Activated CD4-positive, CD25-positive, alpha-beta regulatory T cell treated with anti-CD3 and anti-CD28 coated beads, Interleukin-2, amount 50 U/mL, for 72 hours (primary cell): ENCODE data around the gene SBF2.

Experiments used
- DNase-seq: peaks from one replicate; pipeline ENCODE4 v3.0.0; 2021

SBF2 gene

DNA sequence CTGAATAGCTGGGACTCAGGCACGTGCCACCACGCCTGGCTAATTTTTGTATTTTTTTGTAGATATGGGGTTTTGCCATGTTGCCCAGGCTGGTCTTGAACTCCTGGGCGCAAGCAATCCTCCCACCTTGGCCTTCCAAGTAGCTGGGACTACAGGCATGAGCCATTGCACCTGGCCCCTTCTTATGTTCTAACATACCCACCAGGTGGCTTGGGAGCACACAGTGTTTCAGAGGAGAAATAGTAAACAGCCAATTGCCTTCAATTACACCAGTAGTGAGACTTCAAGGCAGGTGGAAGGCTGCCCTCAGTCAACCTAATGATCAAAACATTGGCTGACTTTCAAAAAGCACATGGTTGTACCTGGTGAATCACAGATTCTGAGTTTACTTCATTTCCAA is 462.9 kb downstream of the SBF2 start:
- no peak for DNase-seq

DNA sequence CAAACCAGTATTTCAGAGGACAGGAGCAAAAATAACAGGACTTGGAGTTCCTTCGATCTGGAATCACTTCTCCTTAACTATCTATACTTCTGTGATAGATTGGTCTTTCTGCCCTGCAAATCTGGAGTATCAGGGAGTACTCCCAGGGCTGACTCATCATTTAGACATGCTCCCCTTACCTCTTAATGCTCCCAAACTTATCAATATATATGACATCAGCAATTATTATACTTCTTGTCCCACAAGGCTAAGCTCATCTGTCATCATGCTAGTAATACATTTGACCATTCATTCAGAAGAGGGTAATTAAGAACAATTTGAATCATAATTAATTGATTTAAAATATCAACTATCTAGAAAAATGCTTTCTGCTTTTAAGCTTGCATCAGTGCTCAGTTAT is 466.3 kb downstream of the SBF2 start:
- no peak for DNase-seq

DNA sequence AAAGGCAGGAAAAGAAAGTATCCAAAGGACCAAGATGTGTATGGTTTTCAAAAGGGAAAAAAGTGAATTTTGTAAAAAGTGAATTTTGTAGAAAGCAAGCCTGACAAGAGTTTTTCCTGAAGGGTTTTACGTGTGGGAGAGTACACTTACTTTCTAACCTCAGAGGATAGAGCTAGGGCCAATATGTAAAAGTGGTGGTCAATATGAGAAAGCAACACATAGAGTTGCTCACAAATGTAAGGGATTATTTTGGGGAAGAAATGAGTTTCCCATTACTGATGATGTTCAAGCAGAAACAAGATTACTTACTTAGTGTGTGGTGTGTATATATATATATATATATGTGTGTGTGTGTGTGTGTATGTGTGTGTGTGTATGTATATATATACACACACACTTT is 467.6 kb downstream of the SBF2 start:
- no peak for DNase-seq

DNA sequence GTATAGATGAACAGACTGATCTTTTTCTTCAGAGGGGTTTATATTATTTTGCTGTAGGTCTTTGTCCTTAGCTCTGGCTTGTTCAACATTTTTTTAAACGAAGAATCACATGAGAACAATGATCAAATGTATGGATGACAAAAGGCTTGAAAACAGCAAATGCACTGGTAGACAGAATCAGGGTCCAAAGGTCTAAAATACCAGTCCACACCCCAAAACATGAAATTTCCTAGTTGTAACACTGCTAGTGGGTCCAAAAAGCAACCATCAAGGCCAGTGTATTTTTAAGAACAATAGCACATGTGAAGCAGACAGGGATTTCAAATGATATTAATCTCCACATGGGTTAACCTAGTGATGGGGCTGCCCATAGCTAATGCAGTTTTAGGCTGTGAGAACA is 468.1 kb downstream of the SBF2 start:
- no peak for DNase-seq

DNA sequence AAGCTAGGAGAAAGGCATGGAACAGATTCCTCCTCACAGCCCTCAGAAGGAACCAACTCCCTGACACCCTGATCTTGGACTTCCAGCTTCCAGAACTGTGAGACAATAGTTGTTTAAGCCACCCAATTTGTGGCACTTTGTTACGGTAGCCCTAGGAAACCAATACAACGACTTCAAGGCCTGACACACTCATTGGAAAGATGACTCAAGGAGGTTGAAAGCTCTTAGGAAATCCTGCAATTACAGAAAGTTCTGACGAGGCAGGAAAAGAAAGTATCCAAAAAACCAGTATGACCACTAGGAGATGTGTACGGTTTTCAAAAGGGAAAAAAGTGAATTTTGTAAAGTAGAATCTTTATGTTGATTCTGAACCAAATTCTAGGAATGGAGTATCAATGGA is 468.7 kb downstream of the SBF2 start:
- DNase-seq = no peak

DNA sequence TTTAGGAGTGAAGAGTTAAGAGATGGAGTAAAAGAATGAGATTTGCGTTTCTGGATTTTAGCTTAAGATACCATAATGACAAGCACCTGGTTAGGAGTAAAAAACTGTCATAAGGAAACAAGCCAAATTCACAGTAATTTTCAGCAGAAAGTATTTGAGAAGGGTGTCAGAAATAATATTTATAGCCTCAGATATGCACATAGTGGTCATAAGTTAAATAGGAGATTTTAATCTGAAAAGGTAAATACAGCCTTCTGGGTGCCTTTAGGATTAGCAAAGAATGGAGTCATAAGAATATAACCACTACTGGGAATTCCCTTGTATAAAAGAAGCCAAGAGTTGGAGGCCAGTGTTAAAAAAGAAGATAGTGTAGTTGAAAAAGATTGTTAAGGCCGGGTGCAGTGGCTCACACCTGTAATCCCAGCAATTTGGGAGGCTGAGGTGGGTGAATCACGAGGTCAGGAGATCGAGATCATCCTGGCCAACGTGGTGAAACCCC is 470.1 kb downstream of the SBF2 start:
- no peak for DNase-seq

DNA sequence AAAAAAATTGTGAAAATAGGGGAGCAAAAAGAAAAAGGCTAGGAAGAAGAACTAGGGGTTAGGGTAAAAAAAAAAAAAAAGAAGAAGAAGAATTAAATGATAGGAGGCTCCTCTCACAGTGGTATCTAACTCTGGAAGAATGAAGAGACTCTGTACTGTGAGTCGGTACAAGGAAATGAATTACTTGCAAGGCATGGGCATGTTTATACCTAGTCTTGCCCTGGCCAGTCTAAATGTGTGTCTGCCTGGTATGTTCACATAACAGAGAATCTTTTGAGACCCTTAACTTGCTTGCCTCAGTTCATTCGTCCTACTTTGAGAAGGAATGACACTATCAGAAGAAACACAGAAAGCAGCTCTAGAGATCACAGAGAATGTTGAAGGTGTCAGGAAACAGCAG is 470.6 kb downstream of the SBF2 start:
- DNase-seq = no peak

DNA sequence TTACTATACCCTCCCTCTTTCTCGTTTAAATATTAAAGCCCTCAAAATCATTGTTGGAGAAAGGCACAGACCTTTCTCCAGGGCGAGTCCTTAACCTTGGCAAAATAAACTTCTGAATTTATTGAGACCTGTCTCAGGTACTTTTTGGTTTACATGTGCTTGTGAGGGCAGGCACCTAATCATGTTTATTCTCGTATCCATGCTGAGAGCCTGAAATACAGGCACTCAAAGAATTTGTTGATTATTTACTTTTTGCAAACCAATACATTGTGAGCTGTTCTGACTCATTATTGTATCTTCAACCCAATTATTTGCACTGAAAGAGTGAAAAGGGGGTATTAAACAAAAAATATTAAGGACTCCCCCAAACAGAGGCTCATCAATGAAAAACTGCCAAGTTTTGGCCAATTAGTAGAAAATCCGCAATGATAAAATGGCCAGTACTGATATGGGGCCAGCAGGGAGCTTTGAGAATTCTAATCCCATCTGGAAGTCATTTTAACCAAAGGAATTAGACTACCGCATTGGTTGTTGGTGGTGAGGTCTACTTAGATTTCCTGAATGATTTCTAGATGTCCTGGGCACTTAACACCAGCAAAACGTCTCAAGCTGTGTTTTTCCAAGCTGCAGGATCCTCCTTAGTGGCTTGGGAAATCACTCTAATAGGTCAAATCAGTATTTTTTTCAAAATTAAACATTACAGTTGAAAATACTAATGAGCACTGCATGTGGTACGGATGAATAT is 472.8 kb downstream of the SBF2 start:
- DNase-seq = no peak

DNA sequence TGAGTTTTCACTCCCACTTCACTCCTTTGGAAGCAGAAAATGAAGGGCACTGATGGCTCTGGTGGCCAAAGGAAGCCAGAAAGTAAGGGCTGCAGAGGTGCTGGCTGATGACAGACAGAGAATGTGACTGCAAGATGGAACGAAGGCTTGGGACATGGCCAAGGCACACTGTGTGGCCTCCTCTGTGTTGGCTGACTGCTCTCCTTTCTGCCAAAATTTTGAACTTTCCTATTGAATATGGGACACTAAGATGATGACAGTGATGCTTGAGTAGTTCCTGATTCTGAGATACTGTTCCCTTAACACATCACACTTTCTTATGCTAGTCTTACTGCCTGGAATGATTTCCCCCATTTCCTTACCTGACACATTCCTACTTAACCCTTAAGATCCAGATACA is 473.8 kb downstream of the SBF2 start:
- no peak for DNase-seq

DNA sequence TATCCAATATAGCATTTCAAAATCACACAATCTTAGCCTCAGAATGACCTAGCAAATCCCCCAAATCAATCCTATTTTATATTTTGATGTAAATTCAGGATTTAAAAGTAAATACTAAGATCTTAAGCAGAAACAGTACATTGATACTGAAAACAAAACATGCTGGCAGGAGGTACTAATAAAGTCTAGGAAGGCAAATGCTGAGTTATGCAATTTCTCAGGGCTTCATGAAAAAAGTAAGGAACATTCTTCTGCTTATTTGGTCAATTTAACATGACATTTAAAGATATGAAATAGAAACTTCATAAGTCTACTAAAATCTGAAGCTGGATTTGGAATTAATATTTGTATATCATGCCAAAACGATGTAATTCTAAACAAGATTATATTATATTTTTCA is 476.8 kb downstream of the SBF2 start:
- no peak for DNase-seq

DNA sequence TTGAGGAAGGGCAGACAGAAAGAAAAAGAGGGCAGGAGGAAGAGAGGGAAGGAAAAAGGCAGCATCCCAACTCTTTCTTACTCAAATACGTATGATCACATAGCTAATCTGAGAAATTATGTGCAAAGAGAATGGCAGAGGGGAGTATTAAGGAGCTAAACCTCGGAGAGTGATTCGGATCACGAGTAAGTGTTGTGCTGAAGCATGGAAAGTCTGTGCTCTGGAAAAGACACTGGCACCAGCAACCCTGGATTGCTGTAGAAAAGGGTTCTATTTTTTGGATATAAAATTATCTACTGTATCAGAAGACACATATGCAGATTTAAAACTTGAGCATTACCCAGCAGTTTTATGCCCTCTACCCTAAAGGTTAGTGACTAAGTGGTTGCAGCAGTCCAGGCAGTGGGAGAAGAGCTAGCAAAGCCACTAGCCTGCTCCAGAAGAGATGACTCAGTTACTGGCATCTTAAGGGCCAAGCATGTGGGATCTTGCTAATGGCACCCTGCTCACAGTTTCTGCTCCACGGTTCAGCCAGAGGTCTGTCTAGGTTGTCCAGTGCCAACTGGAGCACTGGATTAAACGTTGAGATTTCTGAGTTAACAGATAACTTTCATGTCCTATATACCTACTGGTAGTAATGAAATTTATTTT is 478.4 kb downstream of the SBF2 start:
- DNase-seq = no peak

DNA sequence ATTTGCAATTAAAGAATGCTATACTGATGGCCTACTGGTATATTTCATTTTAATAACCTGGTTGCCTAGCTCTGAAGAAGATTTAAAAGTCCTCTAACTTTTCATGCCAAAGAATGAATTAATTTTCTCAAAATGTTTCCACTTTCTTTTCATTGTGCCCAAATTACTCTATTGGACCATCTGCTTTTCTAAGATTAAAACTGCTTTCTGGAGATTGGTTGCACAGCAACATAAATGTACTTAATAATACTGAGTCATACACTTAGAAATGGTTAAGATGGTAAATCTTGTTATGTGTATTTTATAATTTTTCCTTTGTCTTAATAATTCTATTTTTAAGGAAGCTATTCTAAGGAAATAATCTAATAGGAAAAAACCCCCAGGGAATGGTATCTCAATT is 479.9 kb downstream of the SBF2 start:
- DNase-seq = no peak

DNA sequence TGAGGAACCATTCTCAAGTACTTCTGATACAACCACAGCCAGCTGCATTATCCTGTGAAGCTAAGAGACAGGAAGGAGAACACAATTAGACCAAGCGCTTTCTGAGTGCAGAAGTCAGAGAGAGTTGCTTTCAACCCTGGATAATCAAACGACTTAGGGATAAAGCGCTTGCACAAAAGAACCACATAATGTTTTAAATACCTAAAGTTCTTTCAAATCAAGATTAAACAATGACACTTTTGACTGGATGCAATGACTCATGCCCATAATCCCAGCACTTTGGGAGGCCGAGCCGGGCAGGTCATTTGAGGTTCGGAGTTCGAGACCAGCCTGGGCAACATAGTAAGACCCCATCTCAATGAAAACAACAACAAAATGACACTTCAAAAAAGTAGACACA is 485.1 kb downstream of the SBF2 start:
- no peak for DNase-seq

DNA sequence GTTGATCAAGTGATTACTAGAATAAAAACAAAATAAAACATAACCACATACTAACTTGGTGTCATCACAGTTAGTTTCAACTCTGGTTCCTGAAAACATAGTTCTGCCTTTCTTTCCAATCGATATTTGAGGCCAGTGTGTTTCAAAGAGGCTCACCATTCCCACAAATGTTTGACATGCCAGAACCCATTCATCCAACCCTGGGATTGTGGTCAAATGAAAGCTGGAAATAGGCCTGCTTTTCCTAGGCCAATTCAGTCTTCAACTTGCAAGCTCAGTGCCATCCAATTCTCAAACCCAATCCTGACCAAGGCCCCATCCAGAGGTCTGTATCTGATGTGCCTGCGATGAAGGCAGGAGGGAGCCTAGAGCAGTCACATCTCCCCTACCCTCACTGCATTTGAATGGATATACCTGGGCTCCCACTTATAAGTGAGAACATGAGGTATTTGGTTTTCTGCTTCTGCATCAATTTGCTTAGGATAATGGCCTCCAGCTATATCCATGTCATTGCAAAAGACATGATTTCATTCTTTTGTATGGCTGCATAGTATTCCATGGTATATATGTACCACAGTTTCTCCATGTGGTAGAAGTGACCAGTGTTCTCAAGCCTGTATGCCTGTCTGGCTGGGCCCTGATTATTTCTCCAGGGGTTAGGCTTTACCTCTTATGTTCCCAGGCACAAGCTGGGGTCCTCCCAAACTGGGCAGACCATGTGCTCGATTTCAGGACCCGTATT is 486.9 kb downstream of the SBF2 start:
- DNase-seq = no peak

DNA sequence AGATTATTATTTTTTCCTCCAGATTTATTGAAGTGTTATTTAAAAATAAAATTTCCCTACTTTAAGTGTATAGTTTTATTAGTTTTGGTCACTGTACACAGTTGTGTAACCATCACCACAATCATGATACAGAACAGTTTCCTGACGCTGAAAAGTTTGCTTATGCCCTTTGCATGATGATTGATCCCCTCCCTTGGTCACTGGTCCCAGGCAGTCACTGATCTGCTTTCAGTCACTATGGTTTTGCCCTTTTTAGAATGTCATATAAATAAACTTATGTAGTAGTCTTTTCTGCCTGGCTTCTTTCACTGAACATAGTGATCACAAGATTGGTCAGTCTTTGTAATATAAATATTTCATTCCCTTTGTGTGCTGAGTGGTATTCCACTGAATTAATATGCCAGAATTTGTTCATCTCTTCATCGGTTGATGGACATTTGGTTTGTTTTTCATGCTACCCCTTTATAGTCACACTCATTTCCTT is 489.6 kb downstream of the SBF2 start:
- DNase-seq = no peak

DNA sequence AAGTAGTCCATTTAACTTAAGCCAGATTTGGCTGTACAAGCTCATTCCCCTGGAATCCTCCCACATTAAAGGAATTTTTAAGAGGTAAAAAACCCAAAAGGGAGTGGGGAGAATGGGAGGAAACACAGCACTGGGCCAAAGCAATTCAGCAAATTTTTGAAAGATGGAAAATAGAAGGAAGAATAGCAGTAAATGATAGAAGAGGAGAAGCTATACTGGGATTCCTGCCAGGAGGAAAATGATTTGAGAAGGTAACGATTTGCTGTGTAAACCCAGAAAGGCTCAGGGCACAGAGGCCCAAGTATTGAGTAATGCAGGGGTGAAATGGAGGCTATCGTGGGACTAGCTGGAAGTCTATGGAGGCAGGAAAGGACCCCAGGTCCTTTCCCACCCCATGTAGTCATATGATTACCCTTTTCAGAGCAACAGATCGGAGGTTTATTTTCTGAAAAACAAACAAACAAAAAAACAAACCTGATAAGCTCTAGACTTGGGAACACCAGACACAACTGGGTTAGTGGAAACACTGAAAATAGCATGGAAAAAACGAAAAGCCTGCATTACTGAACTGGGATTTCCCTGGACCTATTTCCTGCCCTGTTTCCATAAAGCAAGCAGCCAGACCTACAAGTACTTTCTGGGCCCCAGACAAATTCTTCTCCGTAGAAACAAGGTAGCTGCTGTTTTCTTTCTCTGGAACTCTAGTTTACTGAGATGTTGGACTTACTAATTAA is 490.2 kb downstream of the SBF2 start:
- DNase-seq = no peak

DNA sequence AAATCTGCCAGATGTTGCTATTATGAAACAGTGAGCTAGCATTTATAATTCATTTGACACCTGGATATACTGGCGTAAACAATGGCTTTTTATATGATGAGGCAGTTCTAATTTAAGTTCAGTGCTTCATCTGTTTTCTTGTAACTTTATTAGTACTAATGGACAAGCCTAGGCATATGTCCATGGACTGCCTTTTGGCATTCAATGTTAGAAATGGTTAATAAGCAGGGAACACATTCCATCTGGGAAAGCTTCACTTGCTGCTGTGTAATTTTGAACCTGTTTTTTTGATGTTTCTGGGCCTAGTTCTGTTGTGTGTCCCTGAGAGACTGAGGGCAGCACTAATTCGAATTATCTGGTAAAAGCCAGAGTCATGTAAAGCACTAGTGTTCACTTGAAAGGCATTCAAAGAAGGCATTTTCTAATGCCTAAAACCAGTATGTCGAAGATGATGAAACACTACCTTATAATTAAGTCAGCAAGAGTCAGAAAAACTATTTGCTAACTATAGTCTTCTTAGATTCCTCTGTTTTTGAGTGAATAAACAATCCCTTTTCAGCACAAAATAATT is 491.6 kb downstream of the SBF2 start:
- DNase-seq = no peak

DNA sequence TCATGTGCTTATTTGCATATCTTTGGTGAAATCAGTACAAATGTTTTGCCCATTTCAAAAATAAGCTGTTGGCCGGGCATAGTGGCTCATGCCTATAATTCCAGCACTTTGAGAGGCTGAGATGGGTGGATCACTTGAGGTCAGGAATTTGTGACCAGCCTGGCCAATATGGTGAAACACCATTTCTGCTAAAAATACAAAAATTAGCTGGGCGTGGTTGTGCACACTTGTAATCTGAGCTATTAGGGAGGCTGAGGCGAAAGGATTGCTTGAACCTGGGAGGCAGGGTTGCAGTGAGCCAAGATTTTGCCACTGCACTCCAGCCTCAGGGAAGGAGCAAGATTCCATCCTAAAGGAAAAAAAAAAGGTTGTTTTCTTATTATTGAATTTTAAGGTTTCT is 494.1 kb downstream of the SBF2 start:
- DNase-seq = no peak

DNA sequence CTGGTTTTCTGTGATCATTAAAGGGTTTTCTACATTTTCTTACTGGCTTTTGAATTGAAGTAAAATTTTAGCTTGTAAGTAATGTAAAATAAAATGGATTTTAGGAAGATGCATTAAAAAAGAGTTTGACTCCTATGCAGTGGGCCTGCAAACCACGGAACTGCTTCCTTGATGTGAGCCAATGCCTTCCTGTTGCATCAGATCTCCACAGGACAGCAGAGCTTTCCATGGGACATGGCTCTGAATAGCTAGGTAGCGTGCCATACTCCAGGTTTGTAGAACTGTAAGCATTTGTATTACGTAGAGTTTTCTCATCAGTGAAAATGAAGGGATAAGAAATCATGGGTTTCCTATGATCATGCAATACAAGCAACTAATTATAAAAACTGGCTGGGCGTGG is 496.7 kb downstream of the SBF2 start:
- DNase-seq = no peak

DNA sequence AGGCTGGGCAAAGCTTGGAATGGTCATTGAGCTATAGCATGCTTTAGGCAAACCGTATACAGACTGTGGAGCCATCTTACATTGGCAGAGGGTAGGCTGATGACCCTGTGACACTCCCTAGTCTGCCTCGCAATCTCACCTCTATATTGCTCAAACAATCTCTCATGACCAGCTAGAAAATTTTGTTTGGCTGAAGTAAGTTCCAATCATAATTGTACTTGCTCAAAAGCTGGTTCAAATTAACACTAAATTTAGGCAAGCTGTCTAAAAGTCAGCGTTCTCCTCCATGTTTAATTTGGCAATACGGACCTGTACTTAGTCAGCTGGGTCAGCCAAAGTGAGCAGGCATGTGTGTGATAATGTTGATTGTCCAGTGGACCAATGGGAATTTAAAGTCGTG is 497.2 kb downstream of the SBF2 start:
- no peak for DNase-seq

DNA sequence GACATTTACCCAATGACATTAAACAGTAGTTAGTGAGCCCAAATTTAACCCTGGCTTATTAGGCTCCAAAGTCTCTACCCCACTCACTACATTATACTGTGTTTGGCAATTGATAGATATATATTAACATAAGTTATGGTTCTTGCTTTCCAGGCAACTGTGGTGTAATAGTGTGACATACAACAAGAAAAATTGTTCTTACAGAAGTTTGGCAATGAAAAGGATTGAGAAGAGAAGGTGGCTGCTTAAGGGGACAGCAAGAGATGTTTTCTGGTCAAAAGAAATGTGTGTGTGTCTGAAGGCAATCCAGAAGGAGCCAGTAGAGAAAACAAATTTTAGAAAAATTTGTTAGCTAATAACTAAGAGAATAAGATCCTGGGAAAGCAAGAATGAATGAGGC is 497.8 kb downstream of the SBF2 start:
- no peak for DNase-seq

DNA sequence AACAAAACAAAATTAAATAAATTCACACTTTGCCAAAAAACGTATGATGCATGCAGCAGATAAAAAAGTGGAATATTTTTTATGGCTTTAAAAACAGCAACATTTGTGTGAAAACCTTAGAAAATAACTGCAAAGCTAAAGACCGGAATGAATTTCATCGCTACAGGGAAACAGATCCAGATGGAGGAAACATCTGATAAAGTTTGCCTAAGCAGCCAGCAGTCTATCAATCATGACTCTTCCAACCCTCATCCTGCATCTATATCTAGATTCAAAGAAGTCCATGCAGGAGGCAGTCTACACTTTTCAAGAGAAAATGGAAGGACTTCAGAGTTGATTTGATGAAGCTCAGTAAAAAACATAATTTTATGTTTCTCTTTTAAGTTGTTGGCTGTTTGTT is 503.3 kb downstream of the SBF2 start:
- DNase-seq = no peak

DNA sequence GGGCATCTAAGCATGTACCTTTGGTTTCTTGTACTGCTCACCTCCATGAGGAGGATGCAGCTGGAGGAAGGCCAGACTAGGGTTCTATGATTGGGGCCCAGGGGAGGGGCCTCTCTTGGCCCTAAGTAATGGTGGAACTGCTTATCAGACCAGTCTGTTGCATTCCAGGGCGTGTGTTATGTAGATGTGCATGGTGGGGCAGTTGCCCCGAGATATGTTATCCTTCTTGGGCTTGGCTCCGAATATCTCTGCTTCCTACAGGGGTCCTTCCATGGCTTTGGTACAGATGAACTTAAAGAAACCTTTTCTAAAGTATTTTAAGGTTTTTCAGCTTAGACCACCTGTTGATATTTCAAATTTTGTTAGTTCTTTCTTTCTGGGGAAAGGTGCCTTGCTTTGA is 504.1 kb downstream of the SBF2 start:
- no peak for DNase-seq
